HepG2 (cell line): ENCODE data around the gene CHMP1A. TPM values are rescaled to one million over a fixed set of nuclear protein-coding genes. Genes with fewer than 3 reads are reported as not detected.

Source experiments
- CENPT ChIP-seq: sonication (generic); formaldehyde crosslinking; IDR thresholded peaks from 2 replicates; pipeline ENCODE4 v1.8.0; 2022; ENCODE audit warnings: low read depth, mild to moderate bottlenecking, moderate library complexity, missing genetic modification reagents
- CREB1 ChIP-seq, 2 experiments: fragments of 450-650 bp in 1 of 2; IDR thresholded peaks; 2 replicates each; pipeline ENCODE4 v1.6.1; 2016 to 2017; ENCODE audit warnings: control low read depth in 1 of 2, mild to moderate bottlenecking in 1 of 2, missing compliant biosample characterization in 1 of 2, missing genetic modification characterization in 1 of 2
- ISL2 ChIP-seq: sonication (generic); formaldehyde crosslinking; IDR thresholded peaks from 2 replicates; pipeline ENCODE4 v1.5.0; 2020; ENCODE audit warnings: missing genetic modification reagents
- MYNN ChIP-seq: sonication (generic); formaldehyde crosslinking; IDR thresholded peaks from 2 replicates; pipeline ENCODE4 v1.4.0; 2020; ENCODE audit warnings: mild to moderate bottlenecking, low read depth, missing genetic modification reagents
- PCBP1 ChIP-seq: fragments of 200-400 bp; formaldehyde crosslinking; IDR thresholded peaks from 2 replicates; pipeline ENCODE4 v1.6.1; 2017; ENCODE audit warnings: mild to moderate bottlenecking, low read depth, low read length, borderline replicate concordance
- RBM22 ChIP-seq: fragments of 200-400 bp; formaldehyde crosslinking; optimal IDR thresholded peaks from 2 replicates; pipeline ENCODE3; 2017; ENCODE audit warnings: mild to moderate bottlenecking, low read length, moderate library complexity
- ZNF33B ChIP-seq: sonication (generic); formaldehyde crosslinking; IDR thresholded peaks from 2 replicates; pipeline ENCODE4 v1.5.1; 2020; ENCODE audit warnings: mild to moderate bottlenecking, missing genetic modification reagents
- ZNF674 ChIP-seq: sonication (generic); formaldehyde crosslinking; IDR thresholded peaks from 2 replicates; pipeline ENCODE4 v1.5.0; 2020; ENCODE audit warnings: low read depth, mild to moderate bottlenecking, missing genetic modification reagents
- ZNF878 ChIP-seq: sonication (generic); formaldehyde crosslinking; IDR thresholded peaks from 2 replicates; pipeline ENCODE4 v1.8.1; 2023; ENCODE audit warnings: mild to moderate bottlenecking, missing genetic modification reagents, moderate library complexity
- polyA plus RNA-seq, 8 experiments: library from polyadenylated mRNA; depleted of rRNA in 3 of 8; stranded (reverse) in 7 of 8; unstranded in 1 of 8; fragments of >200 nt; fragmentation: Illumina TruSeq in 4 of 8; extraction: Trizol in 4 of 8; gene quantifications; 2 replicates each; pipeline versions ENCODE4 v1.2.1 to v1.2.3, GENCODE V29; 2011 to 2016; ENCODE audit warnings: low read depth in 4 of 8, missing spikeins in 1 of 8, mixed read lengths in 1 of 8; ENCODE audit not compliant: insufficient read depth in 1 of 8
- total RNA-seq, 5 experiments: library from RNA; depleted of rRNA; stranded (reverse); fragments of >200 nt; fragmentation: Illumina TruSeq; extraction: Trizol; gene quantifications; 2 replicates each; pipeline ENCODE4 v1.2.3, GENCODE V29; 2016; ENCODE audit warnings: low read depth in 1 of 5
- TF ChIP-seq, protein P1 (sequence below): sonication (generic); formaldehyde crosslinking; IDR thresholded peaks from 2 replicates; pipeline ENCODE4 v1.5.1; 2020; ENCODE audit warnings: missing genetic modification reagents, mild to moderate bottlenecking, borderline replicate concordance
- TF ChIP-seq, protein P2 (sequence below): sonication (generic); formaldehyde crosslinking; IDR thresholded peaks from 2 replicates; pipeline ENCODE4 v1.4.0; 2020; ENCODE audit warnings: missing genetic modification reagents
- TF ChIP-seq, protein P3 (sequence below): sonication (generic); formaldehyde crosslinking; IDR thresholded peaks from 2 replicates; pipeline ENCODE4 v1.4.0; 2020; ENCODE audit warnings: missing genetic modification reagents
- TF ChIP-seq, protein P4 (sequence below): sonication (generic); formaldehyde crosslinking; IDR thresholded peaks from 2 replicates; pipeline ENCODE4 v1.4.0; 2020; ENCODE audit warnings: missing genetic modification reagents, borderline replicate concordance
- TF ChIP-seq, protein P5 (sequence below): IDR thresholded peaks from 2 replicates; pipeline ENCODE4 v1.6.1; 2018; ENCODE audit warnings: missing genetic modification reagents, mild to moderate bottlenecking, missing compliant biosample characterization

CHMP1A gene
- total and polyA plus RNA-seq, 2 of the 13 experiments (the other 11 are each of a cell fraction or from before 2014, with no cell fraction given) = 69.4 to 73.3 TPM

DNA sequence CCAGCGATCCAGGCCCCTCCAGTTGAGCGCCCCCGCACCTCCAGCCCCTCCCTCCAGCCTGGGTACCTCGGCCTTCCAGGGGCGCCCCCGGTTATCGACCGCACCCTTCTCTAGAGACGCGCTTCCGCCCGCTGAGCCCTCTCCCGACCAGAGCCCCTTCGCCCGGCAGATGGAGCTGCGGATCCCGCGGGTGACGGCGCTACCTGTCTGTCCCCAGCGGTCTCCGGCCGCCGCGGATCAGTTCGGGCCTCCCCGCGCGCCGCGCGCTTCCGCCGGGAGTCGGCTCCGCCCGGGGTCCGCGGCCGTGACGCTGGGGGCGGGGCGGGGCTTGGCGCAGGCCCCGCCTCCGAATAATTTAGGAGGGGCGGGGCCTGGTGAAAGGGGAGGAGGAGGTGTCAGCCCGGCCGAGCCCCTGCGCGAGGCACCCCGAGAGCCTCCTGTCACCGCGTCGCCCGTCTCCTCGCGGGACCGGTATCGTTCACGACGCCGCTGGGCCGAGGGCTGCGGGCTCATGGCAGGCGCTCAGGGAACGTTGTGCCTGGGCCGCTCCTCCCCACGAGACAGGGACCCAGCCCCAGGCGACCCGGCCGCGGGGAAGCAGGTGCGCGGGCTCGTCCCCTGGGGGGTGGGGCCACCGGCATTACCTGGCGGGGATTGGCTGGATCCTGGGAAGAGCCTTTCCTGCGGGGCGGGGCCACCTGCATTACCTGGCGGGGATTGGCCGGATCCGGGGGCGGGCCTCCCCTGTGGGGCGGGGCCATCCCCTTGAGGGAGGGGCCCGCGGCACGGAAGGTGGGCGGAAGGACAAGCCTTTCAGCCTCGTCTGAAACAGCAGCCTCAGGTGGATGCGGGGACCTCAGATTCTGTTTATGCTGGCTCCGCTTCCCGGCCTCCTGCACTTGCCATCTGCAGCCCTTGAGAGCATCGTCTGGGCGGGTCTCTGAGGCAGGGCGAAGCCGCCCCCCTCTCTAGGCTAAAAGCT, 44.2 kb upstream of the CHMP1A start, which contains the start of gene SPATA2L (continued):
- TF ChIP-seq PCBP1 = no peak
- no peak for TF ChIP-seq CENPT
- 0 out of 2 replicates have a peak, but pooled peaks have one; percentile 25 for TF ChIP-seq ISL2 (CRISPR knock-in tag)
- TF ChIP-seq, protein P1, sequence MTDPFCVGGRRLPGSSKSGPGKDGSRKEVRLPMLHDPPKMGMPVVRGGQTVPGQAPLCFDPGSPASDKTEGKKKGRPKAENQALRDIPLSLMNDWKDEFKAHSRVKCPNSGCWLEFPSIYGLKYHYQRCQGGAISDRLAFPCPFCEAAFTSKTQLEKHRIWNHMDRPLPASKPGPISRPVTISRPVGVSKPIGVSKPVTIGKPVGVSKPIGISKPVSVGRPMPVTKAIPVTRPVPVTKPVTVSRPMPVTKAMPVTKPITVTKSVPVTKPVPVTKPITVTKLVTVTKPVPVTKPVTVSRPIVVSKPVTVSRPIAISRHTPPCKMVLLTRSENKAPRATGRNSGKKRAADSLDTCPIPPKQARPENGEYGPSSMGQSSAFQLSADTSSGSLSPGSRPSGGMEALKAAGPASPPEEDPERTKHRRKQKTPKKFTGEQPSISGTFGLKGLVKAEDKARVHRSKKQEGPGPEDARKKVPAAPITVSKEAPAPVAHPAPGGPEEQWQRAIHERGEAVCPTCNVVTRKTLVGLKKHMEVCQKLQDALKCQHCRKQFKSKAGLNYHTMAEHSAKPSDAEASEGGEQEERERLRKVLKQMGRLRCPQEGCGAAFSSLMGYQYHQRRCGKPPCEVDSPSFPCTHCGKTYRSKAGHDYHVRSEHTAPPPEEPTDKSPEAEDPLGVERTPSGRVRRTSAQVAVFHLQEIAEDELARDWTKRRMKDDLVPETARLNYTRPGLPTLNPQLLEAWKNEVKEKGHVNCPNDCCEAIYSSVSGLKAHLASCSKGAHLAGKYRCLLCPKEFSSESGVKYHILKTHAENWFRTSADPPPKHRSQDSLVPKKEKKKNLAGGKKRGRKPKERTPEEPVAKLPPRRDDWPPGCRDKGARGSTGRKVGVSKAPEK = no peak
- TF ChIP-seq ZNF674 (CRISPR knock-in tag) = no peak
- TF ChIP-seq, protein P2, sequence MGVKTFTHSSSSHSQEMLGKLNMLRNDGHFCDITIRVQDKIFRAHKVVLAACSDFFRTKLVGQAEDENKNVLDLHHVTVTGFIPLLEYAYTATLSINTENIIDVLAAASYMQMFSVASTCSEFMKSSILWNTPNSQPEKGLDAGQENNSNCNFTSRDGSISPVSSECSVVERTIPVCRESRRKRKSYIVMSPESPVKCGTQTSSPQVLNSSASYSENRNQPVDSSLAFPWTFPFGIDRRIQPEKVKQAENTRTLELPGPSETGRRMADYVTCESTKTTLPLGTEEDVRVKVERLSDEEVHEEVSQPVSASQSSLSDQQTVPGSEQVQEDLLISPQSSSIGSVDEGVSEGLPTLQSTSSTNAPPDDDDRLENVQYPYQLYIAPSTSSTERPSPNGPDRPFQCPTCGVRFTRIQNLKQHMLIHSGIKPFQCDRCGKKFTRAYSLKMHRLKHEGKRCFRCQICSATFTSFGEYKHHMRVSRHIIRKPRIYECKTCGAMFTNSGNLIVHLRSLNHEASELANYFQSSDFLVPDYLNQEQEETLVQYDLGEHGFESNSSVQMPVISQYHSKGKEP (CRISPR knock-in tag) = no peak
- TF ChIP-seq, protein P3, sequence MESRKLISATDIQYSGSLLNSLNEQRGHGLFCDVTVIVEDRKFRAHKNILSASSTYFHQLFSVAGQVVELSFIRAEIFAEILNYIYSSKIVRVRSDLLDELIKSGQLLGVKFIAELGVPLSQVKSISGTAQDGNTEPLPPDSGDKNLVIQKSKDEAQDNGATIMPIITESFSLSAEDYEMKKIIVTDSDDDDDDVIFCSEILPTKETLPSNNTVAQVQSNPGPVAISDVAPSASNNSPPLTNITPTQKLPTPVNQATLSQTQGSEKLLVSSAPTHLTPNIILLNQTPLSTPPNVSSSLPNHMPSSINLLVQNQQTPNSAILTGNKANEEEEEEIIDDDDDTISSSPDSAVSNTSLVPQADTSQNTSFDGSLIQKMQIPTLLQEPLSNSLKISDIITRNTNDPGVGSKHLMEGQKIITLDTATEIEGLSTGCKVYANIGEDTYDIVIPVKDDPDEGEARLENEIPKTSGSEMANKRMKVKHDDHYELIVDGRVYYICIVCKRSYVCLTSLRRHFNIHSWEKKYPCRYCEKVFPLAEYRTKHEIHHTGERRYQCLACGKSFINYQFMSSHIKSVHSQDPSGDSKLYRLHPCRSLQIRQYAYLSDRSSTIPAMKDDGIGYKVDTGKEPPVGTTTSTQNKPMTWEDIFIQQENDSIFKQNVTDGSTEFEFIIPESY (CRISPR knock-in tag) = no peak
- TF ChIP-seq MYNN (CRISPR knock-in tag) = no peak
- peak; percentile 54; the same call in 1 of the 2 replicates for TF ChIP-seq CREB1 (IDR thresholded peaks at IDR 0.05)
- TF ChIP-seq CREB1 (CRISPR knock-in tag; IDR thresholded peaks at IDR 0.05) = no peak
- TF ChIP-seq RBM22 = no peak
- TF ChIP-seq, protein P4, sequence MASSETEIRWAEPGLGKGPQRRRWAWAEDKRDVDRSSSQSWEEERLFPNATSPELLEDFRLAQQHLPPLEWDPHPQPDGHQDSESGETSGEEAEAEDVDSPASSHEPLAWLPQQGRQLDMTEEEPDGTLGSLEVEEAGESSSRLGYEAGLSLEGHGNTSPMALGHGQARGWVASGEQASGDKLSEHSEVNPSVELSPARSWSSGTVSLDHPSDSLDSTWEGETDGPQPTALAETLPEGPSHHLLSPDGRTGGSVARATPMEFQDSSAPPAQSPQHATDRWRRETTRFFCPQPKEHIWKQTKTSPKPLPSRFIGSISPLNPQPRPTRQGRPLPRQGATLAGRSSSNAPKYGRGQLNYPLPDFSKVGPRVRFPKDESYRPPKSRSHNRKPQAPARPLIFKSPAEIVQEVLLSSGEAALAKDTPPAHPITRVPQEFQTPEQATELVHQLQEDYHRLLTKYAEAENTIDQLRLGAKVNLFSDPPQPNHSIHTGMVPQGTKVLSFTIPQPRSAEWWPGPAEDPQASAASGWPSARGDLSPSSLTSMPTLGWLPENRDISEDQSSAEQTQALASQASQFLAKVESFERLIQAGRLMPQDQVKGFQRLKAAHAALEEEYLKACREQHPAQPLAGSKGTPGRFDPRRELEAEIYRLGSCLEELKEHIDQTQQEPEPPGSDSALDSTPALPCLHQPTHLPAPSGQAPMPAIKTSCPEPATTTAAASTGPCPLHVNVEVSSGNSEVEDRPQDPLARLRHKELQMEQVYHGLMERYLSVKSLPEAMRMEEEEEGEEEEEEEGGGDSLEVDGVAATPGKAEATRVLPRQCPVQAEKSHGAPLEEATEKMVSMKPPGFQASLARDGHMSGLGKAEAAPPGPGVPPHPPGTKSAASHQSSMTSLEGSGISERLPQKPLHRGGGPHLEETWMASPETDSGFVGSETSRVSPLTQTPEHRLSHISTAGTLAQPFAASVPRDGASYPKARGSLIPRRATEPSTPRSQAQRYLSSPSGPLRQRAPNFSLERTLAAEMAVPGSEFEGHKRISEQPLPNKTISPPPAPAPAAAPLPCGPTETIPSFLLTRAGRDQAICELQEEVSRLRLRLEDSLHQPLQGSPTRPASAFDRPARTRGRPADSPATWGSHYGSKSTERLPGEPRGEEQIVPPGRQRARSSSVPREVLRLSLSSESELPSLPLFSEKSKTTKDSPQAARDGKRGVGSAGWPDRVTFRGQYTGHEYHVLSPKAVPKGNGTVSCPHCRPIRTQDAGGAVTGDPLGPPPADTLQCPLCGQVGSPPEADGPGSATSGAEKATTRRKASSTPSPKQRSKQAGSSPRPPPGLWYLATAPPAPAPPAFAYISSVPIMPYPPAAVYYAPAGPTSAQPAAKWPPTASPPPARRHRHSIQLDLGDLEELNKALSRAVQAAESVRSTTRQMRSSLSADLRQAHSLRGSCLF = no peak
- TF ChIP-seq ZNF33B (CRISPR knock-in tag) = 0 out of 2 replicates have a peak, but pooled peaks have one; percentile 83
- TF ChIP-seq, protein P5, sequence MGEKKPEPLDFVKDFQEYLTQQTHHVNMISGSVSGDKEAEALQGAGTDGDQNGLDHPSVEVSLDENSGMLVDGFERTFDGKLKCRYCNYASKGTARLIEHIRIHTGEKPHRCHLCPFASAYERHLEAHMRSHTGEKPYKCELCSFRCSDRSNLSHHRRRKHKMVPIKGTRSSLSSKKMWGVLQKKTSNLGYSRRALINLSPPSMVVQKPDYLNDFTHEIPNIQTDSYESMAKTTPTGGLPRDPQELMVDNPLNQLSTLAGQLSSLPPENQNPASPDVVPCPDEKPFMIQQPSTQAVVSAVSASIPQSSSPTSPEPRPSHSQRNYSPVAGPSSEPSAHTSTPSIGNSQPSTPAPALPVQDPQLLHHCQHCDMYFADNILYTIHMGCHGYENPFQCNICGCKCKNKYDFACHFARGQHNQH (CRISPR knock-in tag) = 0 out of 2 replicates have a peak, but pooled peaks have one; percentile 7
- no peak for TF ChIP-seq ZNF878
